Astrocyte (in vitro differentiated cells and primary cell): Measurements from ENCODE around the gene PPP6R3.

Experiments
- CTCF ChIP-seq: IDR thresholded peaks from 2 replicates; pipeline ENCODE4 v1.5.1; 2011; ENCODE audit warnings: low read depth, mild to moderate bottlenecking, inconsistent platforms, low read length, moderate library complexity; ENCODE audit not compliant: insufficient read depth
- EZH2 ChIP-seq: IDR thresholded peaks from 2 replicates; pipeline ENCODE4 v1.6.1; 2012; ENCODE audit warnings: mild to moderate bottlenecking, low read length, inconsistent platforms; ENCODE audit not compliant: insufficient read depth

DNA sequence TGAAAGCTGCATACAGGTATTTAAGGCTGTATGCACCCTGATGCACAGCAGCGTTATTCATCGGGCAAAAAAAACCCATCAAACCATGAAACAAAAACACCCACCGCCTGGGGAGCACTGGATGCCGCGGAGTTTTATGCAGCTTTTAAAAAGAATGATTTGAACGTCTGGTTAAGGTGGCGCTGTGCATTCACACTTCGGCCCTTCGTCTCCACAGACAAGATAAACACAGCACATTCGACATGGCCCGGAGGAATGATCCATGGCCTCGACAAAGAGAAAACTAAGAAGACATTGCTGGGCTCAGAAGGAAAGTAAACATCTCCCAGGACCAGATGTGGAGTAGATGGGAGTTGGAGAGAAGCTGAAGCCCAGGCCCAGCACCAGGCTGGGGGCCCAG lies 183.0 kb downstream of the PPP6R3 start:
- TF ChIP-seq EZH2 (no peak), CTCF (no peak)
